ENCODE results near the gene PPIF.
A peak's percentile ranks its signal among the peaks of the same experiment; 100 is the strongest.

Gene PPIF

DNA sequence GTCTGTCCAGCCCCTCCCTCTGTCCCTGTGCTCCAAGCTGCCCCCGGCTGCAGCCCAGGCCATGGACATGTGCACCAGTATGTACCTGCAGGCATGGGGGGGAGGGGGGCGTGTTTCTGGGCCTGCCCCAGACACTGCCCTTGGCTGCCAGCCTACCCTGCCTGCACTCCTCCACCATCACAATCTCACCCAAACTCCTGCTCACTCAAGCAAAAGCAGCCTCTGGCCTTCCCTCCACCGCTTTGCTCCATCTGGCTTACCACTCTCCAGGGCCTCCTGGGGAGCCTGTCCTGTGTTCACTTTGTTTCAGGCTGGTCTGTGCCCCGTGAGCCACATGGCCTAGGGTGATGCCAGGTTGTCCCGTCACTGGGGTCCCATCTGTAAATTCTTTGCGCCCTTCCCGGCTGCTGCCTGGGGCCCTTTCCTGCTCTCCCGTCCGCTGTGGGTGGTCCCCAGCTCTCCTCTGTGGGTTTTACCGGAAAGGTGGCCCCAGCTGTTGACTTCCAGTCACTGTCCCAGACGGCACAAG is 33.3 kb upstream of the PPIF start:
- no peak for DNase-seq

DNA sequence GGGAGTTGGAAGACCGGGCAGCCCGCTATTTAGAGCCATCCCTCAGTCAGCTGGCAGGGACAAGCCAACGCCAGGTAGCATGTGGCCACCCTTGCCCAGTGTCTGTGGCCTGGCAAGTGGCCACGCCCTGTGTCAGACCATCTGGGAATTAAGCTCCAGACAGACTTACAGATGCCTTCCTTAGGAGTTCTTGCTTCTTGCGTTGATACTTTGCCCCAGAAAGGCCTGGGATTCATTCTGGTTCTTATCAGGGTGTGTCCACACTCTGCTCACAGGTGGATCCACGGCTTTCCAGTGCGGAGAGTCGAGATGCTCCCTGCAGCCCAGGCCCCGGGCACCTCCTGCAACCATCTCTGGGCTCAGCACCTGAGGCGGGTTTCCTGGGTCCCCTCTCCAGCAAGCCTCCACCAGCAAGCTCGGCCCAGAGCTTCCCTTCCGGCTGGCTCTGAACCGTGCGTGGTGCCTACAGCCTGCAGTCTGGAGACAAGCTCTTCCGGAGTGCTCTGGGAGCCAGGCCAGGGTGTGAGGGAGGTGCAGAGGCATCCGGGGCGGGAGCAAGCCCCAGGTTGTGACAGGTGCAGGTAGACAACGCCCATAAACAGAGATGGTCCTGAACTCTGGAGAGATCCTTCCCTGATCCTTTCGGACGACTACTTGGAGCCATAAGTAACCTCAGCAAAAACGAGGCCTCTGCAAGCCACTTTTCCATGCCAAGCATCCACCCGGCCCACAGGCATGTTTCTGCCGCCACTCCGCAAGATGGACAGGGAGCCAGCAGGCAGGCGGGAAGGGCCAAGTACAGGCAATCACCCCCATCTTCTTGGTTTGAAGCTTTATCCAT is 32.3 kb upstream of the PPIF start:
- no peak for DNase-seq

DNA sequence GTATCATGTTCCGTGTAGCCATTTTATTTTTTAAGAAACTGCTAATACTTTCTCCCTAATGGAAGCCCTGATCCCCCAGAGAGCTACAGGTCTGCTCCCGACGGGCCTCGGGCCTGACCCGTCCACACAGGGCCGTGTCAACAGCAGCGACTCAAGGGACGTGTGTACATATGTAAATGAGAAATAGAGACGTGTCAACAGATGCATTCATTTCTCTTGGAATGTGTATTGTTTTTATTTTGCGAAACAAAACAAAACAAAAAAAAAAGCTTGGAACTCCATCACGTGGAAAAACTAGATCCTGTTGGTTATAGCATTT is 31.7 kb upstream of the PPIF start:
- no peak for DNase-seq

DNA sequence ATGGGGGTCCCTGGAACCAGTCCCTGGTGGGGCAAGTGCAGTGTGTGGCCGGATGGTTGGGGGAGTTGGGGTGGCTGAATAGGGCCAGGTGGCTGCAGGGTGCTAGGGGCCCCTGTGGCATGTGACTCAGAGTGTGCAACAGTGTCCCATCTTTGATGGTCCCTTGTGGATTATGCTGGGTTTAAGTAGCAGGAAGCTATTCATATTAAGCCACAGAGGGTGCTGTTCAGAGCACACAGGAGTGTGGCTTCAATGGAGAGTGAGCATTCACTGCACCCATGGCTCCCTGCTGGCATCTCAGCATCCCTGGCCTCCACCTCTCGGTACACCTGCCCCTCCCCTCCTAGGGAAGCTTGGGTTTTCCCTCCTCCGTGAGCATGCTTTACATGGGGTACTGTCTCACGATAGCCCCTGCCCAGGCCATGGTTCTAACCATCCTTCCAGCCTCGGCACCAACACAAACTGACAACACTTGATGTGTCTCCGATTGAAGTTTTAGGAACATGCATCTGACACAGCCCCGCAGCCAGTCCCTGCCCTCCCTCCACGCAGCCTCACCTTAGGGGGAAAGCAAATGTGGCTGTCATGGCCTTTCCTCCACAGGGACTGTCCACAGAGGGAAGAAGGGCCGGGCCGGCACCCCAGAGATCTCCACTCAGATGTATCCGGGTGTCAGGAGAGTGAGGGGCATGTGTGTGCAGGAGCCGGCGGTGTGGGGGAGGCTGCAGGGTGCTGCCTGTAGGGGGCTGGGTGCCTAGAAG is 30.4 kb upstream of the PPIF start:
- no peak for DNase-seq

DNA sequence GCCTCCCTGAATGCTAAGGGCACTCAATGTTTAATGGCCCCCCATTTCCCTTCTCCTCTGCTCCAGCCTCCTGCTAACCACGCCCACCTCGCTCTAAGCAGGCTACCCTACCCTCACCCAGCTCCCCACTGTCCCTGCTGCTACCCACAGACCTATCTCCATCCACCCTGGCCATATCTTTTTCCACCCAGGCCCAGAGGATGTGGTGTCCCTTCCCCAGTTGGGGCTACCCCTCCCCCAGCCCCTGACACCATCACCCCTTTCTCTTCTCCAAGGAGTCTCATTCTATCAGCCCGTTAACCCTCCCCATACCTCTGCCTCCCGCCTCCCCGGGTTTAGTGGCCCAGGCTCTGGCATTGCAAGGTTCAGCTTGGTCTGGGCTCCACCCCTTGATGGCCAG is 28.9 kb upstream of the PPIF start:
- DNase-seq = no peak

DNA sequence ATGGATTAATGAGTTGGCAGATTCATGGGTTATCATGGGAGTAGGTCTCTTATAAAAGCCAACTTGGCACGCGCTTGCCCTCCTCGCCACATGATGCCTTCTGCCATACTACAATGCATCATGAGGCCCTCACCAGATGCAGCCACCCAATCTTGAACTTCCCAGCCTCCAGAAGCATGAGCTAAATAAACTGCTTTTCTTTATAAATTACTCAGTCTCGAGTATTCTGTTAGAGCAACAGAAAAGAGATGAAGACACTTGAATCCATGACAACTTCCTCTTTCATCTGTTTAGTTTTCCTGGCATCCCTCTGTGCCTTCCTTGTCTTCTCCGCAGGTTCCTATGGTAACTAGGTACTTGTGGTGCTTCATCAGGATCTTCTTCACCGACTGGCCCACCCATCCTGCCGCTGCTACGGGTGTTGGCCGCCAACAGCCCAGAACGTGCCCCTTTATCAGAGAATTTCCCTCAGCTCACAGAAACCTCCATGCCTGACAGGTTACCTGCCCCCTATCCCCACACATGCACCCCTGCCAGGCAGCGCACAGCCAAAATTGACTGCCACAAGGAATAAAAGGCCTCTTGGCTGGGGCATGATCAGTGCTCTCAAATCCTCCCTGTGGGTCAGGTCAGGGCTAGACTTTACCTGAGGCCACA is 28.0 kb upstream of the PPIF start:
- no peak for DNase-seq

DNA sequence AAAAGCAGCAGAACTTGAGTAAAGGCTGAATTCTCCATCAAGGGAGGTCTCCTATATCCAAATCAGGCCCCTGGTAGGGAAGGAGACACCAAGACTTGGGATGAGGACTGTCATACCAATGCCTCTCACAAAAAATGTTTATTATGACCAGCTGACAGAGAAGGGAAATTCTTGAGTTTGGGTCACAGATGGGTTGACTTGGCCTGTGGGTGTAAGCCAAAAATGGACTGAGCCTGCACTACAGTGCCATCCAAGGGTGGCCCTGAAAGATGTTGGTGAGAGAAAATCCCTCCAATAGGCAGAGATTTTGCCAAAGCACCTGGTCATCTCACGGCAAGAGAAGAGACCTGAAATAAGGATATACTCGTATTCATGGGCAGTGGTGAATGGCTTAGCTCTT is 27.0 kb upstream of the PPIF start:
- no peak for DNase-seq

DNA sequence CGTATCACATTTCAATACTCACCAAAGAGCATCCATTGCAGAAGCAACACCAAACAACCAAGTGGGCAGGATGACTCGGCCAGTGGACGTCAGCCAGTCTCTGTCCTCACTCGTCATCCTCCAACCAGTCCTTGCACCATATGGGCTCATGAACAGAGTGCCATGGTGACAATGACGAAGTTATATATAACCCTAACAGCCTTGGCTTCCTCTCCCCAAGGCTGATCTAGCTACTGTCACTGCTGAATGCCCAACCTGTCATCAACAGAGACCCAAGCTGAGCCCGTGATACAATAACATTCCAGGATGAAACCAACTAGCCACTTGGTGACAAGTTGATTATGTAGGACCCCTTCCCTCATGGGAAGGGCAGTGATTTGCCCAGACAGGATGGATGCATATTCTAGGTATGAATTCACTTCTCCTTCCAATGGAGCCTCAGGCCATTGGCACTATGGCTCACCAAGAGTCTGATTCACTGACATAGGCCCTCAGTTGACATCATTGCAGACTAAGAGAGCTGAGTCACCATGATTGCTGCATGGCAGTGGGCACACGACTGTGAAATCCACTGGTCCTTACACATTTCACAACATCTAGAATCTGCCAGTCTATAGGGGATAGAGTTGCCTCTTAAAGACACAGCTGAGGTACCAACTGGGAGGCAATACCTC is 26.3 kb upstream of the PPIF start:
- no peak for DNase-seq

DNA sequence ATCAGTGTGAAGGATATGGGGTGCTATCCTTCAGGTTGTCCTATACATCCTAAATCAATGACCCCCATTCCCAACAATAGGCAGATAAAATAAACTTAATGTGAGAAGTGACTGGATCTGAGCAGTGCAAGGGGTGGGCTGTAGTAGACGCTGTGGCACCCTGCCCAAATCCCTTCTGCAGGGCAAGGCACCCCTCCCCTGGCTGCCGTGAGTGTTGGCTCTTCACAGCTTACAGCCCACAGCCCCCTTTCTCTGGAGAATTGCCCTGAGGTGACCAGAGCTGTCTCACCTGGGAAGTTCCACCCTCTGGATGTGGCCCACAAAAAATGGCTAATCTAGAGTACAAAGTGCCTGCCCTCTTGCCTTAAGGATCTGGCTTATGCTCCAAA is 25.8 kb upstream of the PPIF start:
- DNase-seq = no peak

DNA sequence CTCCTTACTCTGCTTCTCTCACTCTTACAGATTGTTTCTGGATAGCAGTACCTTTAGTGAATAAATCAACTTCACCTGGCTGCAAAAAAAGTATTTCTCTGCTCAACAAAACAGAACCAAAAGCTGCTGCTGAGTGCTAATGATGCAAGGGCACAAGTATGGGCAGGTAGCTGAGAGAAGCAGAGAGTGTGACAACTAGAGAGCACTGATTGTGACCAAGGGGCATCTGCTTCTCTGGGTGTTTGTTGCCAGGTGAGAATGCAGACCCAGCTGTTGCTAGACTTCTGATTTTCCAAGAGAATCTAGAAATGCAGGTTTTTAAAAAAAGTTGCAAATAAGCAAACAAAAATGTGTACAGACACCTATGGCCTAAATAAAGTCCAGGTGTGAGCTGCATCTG is 25.3 kb upstream of the PPIF start:
- no peak for DNase-seq

DNA sequence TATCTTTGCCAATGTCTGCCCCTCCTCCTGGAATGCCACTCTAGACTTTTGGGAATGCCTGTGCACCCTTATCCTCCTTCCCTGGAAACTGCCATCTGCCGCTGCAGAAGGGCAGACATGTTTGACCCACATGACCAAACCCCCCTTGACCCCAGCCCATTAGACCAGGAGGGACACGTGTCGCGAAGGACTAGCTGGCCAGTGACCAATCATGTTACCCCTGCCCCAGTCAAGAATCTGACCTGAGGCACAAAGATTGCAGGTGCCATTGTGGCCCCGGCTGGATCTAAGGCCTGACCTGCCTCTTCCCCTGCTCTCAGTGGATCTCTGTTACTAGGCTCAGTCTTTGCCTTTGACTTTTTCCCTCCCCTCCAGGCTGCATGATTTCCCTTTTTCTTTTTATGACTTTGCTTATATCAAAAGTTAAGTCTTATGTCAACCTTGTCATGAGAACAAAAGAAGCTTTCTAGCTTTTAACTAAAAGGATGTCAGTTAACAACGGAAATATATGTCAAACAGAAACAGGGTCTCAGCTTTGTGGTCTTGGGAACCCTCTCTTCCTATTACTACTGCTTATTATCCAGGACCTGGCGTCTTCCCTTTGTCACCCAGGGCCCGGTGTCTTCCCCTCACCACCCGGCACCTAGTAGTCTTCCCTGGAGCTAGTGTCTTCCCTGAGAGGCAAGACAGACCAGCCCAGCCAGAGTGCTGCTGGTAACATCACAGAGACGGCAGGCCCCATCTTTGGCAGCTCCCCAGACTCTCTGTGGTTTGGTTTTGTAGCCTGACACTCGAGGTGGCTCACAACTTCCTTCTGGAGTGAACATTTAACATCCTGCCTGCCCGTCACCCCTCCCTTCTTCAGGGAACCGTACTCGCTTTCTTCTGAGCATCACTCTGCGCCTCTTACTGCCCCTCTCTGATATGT is 24.4 kb upstream of the PPIF start:
- peak; percentile 12 to 61 (median 41) for DNase-seq

DNA sequence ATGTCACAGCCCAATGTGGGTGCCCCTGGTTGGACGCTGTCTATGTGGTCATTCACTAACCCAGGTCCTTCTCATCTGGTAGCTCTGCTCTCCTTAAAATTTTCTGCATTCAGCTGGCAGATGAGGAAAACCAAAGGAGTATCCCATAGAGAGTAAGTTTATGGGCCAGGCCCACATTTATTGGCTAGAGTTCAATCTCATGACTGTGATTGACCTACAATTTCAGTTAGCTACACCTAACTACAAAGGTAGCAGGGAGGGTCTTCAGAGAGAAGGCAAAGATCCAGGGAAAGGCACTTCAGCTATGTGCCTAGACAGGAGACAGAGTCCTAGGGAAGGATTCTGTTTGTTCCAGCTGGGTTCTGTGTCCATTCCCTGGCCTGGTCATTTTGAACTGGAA is 23.7 kb upstream of the PPIF start:
- no peak for DNase-seq

DNA sequence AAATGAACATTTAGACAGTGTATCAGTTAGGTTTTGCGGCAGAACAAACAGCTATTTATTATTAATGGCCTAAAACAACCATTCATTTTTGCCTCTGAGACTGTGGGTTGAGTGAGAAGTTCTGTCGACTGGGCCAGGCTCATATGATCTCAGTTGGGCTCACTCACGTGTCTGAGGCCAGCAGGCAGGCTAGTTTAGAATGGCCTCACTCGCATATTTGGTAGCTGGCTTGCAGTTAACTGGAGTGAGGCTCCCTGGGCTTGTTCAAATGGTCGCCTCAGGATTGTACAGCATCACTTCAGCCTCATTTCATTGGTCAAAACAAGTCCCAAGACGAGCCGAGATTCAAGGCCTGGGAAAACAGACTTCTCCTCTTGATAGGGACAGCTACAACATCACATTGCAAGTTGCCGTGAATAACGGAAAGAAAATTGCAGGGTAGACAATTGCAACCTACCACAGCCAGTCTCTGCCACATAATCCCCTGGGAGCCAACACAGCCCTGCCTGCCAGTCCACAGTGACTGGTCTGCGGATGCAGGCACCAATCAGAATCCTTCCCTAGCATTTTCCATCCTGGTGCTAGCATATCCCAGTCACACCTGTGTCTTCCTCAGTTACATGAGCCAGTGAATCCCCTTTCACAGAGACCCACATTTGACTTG is 23.1 kb upstream of the PPIF start:
- DNase-seq = no peak

DNA sequence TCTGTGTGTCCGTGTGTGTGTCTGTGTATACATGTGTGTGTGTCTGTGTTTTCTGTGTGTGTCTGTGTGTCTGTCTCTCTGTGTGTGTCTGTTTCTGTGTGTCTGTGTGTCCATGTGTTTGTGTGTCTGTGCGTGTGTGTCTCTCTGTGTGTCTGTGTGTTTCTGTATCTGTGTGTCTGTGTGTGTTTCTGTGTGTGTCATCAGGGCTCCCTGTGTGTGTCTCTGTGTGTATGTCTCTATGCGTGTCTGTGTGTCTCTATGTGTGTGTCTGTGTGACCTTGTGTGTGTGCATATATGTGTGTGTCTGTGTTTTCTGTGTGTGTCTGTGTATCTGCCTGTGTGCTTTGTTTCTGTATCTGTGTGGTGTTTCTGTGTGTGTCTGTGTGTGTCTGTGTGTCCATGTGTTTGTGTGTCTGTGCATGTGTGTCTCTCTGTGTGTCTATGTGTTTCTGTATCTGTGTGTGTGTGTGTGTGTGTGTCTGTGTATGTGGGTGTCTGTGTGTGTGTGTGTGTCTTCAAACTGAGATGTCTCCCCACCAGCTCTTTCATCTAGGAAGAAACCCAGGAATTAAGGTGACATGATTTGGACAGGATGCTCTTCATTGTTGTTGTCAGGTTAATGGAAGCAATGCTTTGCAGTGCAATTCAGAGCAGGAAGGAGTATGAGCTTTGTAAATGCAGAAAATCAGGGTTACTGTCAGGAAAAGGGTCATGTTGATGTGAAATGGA is 20.7 kb upstream of the PPIF start:
- no peak for DNase-seq

DNA sequence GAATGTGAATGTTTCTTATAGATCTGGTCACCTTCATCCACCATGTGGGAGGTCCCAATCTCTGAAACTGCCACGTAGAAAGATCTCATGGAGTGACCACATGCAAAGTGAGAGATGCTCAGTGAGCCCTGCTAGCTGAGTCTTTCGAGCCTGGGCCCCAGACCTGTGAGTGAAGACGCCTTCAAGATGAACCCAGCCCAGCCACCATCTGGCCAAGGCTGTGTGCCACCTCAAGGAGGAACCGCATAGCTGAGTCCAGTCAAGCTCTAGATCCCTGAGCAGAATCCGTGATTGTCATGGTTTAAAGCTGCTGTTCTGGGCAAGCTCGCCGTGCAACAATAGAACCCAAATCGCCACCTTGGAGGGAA is 20.2 kb upstream of the PPIF start:
- no peak for DNase-seq

DNA sequence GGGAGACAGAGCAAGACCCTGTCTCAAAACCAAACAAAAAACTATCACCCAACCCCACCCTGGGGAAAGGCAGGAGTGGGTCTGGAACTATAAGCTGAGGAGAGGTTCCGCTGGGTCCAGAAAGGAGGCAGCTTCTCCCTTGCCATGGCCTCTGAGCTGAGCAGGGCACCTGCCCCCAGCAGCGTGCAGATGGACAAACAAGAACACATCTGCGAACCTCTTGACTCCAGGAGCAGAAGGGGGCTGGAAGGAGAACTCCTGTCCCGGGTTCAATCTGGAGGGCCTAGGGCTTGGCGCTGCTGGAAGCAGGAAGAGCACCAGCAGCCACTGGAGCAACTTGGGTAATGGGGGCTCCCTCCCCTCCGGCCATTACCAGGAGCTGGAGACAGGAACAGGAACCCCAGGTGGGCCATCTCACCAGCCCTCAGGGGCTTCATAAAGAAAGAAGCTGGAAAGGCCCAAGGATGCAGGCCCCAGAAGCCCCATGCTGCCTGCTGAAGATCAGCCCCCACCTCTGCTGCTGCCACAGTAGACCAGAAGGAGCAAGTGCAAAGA is 19.0 kb upstream of the PPIF start:
- DNase-seq = no peak

DNA sequence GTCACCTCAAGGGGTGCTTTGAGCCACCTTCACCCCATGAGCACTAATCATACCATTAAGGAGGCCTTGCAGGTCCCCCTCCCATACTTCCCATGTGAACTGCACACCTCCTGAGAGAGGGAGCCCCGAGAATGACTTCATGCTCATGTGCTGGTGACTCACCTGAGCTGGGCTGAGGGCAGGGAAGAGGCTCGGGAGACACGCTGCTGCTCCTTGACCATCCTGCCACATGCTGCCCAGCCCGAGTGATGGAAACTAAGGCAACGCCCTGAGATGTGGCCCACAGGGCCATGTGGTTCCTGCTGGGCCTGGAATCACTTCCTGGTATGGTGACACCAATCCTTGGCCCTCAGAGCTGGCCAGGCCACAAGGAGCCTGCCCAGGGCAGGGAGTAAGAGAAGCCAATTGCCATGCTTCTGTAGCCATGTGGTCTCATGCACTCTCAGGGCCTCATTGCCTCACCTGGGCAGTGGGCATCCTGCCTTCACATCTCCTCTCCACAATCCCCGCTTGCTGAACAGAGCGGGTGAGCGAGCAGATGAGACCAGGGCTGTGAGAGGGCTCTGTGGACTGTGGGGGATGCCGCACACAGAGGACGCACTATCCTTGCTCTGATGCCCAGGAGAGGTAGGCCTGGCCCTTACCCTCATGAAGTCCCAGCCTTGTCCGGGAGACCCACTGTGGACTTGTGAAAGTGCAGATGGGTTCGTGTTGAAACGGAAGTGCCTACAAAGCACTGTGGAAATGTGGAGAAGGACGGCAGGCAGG is 18.3 kb upstream of the PPIF start:
- DNase-seq = no peak

DNA sequence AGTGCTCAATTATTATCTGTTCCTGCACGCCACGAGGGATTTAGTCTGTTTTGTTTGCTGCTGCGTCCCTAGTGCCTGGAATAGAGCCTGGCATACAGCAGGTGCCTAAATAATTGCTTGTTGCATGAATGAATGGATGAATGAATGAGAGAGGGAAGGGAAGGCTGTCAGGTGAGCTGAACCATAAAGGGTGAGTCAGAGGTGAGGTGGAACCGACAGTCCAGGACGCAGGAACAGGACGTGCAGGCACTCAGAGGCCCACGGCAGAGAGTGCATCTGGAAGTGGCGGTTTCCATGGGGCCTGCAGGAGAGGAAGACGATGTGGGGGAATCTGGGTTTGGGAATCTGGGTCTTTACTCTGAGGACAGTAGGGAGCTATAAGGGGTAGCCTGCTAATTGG is 17.7 kb upstream of the PPIF start:
- no peak for DNase-seq

DNA sequence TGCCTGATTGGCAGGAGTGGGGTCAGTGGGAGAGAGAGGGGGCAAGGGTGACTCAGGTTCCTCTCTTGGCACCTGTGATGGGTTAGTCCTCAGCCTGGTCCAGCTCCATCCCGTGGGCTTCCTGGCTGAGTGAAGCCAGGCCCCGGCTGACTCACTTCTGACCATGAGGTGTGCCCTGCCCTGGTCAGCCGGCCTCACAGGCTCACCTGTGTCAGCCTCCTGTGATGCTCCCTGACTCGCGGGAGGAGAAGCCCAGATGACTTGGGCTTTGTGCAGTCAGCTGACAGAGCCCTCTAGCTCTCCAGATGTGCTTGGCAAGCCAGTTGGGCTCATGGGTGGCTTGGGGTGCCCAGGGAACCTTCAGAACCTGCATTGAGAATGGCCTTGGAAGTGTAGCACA is 16.0 kb upstream of the PPIF start:
- no peak for DNase-seq

DNA sequence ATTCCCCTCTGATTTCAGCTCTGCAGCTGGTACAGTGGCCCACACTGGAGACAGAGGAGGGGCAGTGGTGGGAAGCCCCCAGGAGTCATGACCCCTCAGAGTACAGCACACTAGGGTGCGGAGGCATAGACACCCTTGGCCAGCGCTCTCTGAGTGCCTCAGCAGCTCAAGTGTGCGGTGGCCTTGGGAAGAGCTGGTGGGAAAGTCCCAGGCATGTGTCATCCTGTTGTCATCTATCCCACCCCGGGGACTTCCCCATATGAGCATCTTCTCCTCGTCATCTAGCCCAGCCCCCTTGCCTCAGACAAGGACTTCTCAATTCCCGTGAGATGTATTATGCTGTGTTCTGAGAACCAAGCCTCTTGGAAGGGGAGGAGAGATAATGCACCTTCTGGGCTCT is 15.6 kb upstream of the PPIF start:
- DNase-seq = peak in 3 of 4 experiments; percentile 15 to 66 (median 49)

Data from activated CD4-positive, CD25-positive, alpha-beta regulatory T cell (primary cell).